ENCODE data around the gene RBM8A. TPM values are rescaled to one million over a fixed set of nuclear protein-coding genes. Genes with fewer than 3 reads are reported as not detected.

Gene RBM8A
- total and polyA plus RNA-seq, 9 of the 15 experiments (the other 6 are each of a cell fraction or from before 2014, with no cell fraction given), result 215 to 1,035 (median 291) TPM

- no peak for DNase-seq (ENCODE audit: extremely low read depth in 1 of 4, low spot score in 3 of 4)
- FAIRE-seq, result no peak
- H3K27me3 ChIP-seq (ENCODE audit: control insufficient read depth in 2 of 2, insufficient read depth in 2 of 2, low read length in 2 of 2), result no peaks in the 10 kb centered on the region
- in situ Hi-C loops (cut with MboI) (no loop called here), intact Hi-C loops (cut with micrococcal nuclease) (loop anchor here (2.0 kb wide), 1 partner anchor 24 kb away; no protein-coding TSS in a partner anchor)
- ATAC-seq, result no peak
- H3K79me2 ChIP-seq (ENCODE audit: control insufficient read depth, insufficient read depth, low read length), result peaks cover 29% of the 10 kb centered on the region
- TSS peak; percentile 51 for BruUV-seq (replicated peaks)
- H2AFZ ChIP-seq (ENCODE audit: low read depth, low read length), result peak overlapping the region; percentile 92
- 0% methylated on average over 3 of the region's 3 CpGs for WGBS (ENCODE audit: insufficient coverage, low coverage, missing lambda C conversion rate)
- no peaks in the 10 kb centered on the region for H3K9me1 ChIP-seq (ENCODE audit: control insufficient read depth, insufficient read depth, low read length)
- ChIA-PET POLR2A (interaction anchor here (0.6 to 2.7 kb wide), 8 partner anchors 13 to 95 kb away, joined by 3 to 18 read pairs (median 8); partner anchors contain the start of gene RBM8A), CTCF (ENCODE audit: low intra/inter-chr PET ratio) (no interaction called here)
- peak overlapping the region; percentile 91 for H3K4me2 ChIP-seq (ENCODE audit: insufficient read depth, low read length)
- H3K9ac ChIP-seq (ENCODE audit: insufficient read depth in 1 of 2, low read depth in 2 of 2, low read length in 2 of 2), result peak overlapping the region; percentile 70 to 98
- no peaks in the 10 kb centered on the region for H4K20me1 ChIP-seq (replicated peaks; ENCODE audit: control insufficient read depth, insufficient read depth, low read length)
- no peaks in the 10 kb centered on the region for H3K36me3 ChIP-seq (ENCODE audit: control insufficient read depth, insufficient read depth, low read length)
- no peaks in the 10 kb centered on the region for H3K9me3 ChIP-seq (replicated peaks; ENCODE audit: control insufficient read depth, insufficient read depth, low read depth, low read length)
- H3K27ac ChIP-seq (ENCODE audit: extremely low read depth, low read depth, low read length), result peak overlapping the region; percentile 74
- H3K4me1 ChIP-seq (replicated peaks in 1 of 2; ENCODE audit: control insufficient read depth in 2 of 2, insufficient read depth in 2 of 2, low read length in 2 of 2), result peaks cover 20 to 23% of the 10 kb centered on the region in 2 experiments; a peak in 4 of 5 replicates
- H3K4me3 ChIP-seq, result peak overlapping the region; percentile 79
- peak; percentile 59; the same call in 1 of the 2 replicates for TF ChIP-seq ZBTB40 (IDR thresholded peaks at IDR 0.05)
- TF ChIP-seq ZBTB40 (CRISPR knock-in tag; IDR thresholded peaks at IDR 0.05), result no peak
- TF ChIP-seq TSC22D4 (tag; IDR thresholded peaks at IDR 0.05), result no peak
- TF ChIP-seq SMARCE1 (IDR thresholded peaks at IDR 0.05), result 0 out of 2 replicates have a peak, but pooled peaks have one; percentile 18
- no peak for TF ChIP-seq ZNF133 (CRISPR knock-in tag; IDR thresholded peaks at IDR 0.05)
- no peak for TF ChIP-seq ZNF586 (CRISPR knock-in tag; conservative IDR thresholded peaks at IDR 0.05)
- TF ChIP-seq ZNF311 (CRISPR knock-in tag; IDR thresholded peaks at IDR 0.05), result no peak
- no peak for TF ChIP-seq ZNF512 (tag; IDR thresholded peaks at IDR 0.05)
- no peak for TF ChIP-seq ZBTB8A (IDR thresholded peaks at IDR 0.05; ENCODE audit: partially characterized antibody)
- TF ChIP-seq FOXJ2 (tag; IDR thresholded peaks at IDR 0.05), result peak; percentile 27; the same call in 1 of the 2 replicates
- no peak for TF ChIP-seq XRCC4 (IDR thresholded peaks at IDR 0.05; ENCODE audit: extremely low read depth, insufficient read depth, insufficient read length)
- TF ChIP-seq CXXC5 (CRISPR knock-in tag; IDR thresholded peaks at IDR 0.05), result no peak
Observed at GRCh38 chr1:145956781-145957442, 29.6 kb upstream of the RBM8A start.

All from K562 (cell line).